VCaP (cell line): ENCODE results near the gene AIFM3.

Experiments
- H3K27ac ChIP-seq: fragments of 450-650 bp; 2 replicates; pipeline ENCODE4 v1.5.1; 2017
- TF ChIP-seq, protein P1 (sequence below): fragments of 450-650 bp; conservative IDR thresholded peaks from 2 replicates; pipeline ENCODE4 v1.5.1; 2017; ENCODE audit warnings: mild to moderate bottlenecking, moderate library complexity

Gene AIFM3

DNA sequence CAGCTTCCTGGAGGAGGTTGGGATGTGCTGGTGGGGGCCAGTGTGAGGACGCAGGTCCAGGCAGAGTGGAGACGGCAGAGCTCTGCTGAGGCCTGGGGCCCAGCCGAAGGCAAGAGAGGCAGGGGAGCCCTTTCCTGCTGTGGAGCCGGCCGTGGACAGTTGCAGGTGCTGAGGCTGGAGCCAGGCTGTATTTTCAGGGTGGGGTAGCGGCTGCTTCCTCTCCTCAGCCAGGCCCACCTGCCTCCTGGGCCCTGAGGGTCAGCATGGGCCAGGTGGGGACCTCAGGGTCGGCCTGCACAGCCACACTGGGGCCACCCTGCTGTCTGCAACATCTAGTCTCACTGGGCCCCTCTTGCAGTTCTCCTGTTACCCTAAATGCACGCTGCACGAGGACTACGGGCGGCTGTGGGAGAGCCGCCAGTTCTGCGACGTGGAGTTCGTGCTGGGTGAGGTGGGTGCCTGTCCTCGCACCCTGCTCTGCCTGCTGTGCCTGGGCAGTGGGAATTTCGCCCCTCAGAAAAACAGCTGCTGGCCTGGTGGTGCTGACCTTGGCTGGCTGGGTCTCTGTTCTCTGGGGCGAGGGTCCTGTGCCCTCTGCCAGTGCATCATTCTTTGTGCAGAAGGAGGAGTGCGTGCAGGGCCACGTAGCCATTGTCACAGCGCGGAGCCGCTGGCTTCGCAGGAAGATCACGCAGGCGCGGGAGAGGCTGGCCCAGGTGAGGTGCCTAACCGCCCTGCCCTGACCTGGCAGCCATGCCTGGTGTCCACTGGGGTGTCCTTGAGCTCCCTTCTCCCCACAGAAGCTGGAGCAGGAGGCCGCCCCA, 26.5 kb downstream of the AIFM3 start:
- TF ChIP-seq, protein P1, sequence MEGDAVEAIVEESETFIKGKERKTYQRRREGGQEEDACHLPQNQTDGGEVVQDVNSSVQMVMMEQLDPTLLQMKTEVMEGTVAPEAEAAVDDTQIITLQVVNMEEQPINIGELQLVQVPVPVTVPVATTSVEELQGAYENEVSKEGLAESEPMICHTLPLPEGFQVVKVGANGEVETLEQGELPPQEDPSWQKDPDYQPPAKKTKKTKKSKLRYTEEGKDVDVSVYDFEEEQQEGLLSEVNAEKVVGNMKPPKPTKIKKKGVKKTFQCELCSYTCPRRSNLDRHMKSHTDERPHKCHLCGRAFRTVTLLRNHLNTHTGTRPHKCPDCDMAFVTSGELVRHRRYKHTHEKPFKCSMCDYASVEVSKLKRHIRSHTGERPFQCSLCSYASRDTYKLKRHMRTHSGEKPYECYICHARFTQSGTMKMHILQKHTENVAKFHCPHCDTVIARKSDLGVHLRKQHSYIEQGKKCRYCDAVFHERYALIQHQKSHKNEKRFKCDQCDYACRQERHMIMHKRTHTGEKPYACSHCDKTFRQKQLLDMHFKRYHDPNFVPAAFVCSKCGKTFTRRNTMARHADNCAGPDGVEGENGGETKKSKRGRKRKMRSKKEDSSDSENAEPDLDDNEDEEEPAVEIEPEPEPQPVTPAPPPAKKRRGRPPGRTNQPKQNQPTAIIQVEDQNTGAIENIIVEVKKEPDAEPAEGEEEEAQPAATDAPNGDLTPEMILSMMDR, result no peak

DNA sequence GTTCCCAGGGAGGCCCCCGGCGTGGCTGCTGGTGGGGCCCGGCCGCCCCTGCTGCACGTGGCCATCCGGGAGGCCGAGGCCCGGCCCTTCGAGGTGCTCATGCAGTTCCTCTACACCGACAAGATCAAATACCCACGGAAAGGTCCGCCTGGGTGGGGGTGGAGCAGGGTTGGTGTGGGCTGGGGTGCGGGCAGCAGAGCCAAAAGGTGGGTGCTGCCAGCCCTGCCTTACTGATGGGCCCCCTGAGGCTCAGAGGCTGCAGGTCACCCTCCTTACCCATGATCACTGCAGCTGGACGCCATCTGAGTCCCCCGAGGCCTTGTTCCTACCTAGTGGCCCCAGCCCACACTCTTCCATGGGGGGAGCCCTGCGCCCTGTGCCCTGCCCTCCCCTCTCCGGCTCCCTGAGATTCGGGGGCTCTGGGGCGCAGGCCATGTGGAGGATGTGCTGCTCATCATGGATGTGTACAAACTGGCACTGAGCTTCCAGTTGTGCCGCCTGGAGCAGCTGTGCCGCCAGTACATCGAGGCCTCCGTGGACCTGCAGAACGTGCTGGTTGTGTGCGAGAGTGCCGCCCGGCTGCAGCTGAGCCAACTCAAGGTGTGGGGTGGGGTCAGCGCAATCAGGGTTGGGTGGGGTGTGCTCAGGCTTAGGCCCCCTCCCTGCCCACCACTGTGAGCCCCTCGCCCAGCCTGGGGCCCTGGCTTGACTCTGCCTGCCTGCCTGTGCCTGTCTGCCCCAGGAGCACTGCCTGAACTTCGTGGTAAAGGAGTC, 27.3 kb downstream of the AIFM3 start:
- TF ChIP-seq, protein P1, result no peak
- H3K27ac ChIP-seq, result no peak overlapping the region

More for the DNA sequence above, 26.5 kb downstream of the AIFM3 start:
- H3K27ac ChIP-seq, result no peak overlapping the region

DNA sequence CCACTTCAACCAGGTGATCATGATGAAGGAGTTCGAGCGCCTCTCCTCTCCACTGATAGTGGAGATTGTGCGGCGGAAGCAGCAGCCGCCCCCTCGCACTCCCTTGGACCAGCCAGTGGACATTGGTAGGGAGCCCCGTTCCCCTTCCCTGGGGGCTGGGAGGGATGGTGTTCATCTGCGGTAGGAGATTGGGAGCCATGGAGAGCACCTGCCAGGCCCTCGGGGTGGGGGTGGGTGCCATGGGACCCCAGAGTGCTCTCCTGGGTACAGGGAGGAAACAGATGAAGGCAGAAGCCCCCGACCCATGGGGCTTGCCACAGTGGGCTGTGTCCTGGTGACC, 27.8 kb downstream of the AIFM3 start:
- H3K27ac ChIP-seq, result no peak overlapping the region
- TF ChIP-seq, protein P1, result no peak

DNA sequence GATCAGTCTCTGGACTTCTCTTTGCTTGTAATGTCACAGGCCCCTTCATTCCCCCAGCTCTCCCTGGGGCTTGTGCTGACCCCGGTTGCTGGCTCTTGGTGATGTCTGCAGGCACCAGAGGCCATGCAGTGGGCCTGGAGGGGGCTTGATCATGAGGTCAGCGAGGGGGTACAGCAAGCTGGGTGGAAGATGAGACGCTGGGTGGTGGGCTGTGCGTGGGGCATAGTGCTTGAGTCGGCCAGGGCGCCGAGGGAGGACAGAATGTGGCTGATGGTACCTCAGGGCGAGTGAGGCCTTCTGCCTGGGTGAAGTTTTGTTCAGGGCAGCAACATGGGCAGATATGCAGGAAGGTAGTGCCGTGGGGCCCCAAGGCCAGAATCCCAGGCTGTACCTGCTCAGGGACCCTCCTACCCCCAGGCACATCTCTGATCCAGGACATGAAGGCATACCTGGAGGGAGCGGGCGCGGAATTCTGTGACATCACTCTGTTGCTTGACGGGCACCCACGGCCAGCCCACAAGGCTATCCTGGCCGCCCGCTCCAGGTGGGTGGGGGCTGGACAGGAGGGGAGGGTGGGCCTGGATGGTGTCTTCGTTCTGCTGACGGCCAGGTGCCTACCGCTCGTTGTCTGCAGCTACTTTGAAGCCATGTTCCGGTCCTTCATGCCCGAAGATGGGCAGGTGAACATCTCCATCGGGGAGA, 28.4 kb downstream of the AIFM3 start:
- H3K27ac ChIP-seq, result no peak overlapping the region
- TF ChIP-seq, protein P1, result no peak

DNA sequence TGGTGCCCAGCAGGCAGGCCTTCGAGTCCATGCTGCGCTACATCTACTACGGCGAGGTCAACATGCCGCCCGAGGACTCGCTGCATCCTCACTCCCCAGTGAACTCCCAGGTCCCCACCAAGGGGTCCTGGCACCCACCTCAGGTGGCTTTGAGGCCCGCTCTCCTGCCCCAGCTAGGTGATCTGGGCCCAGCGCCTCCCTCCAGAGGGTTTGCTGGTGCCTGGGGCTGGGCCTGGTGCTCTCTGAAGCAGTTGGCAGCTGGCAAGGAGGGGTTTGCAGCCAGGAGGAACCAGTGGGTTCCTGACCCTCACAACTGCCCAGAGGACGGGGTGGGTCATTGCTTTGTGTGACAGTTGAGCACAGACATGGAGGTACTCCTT, 29.0 kb downstream of the AIFM3 start:
- TF ChIP-seq, protein P1, result no peak
- no peak overlapping the region for H3K27ac ChIP-seq

DNA sequence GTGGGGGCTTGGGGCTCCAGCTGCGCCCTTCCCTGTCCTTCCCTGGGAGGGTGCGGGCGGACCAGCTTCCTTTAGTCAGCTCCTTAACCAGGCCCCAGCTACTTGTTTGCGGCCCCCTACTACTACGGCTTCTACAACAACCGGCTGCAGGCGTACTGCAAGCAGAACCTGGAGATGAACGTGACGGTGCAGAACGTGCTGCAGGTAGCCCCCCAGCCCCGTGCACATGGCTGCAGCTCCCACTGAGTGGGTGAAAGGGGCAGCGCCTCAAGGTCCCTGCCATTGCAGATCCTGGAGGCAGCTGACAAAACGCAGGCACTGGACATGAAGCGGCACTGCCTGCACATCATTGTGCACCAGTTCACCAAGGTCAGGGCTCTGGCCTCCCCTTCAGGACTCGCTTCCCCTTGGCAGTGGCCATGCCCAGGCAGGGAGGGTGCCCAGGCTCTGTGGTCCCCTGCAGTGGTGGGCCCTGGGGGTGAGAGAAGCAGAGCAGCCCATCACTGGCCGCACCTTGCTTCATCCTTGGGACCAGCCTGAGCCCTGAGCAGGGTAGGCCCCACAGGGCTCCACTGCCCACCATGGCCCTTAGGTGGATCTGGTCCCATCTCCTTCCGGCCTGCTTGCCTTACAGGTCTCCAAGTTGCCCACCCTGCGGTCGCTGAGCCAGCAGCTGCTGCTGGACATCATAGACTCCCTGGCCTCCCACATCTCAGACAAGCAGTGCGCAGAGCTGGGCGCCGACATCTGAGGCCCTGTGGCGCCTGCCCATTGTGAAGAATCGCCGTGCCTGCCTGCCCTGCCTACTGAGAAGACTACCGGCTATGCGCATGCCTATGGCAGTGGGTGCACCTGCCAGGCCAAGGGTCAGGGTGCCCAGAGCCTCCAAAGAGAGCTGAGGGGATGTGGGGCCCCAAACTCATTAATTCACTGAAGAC, 29.8 kb downstream of the AIFM3 start:
- H3K27ac ChIP-seq, result no peak overlapping the region
- TF ChIP-seq, protein P1, result no peak
